ENCODE measurements around the gene FAM171A1.

FAM171A1 gene

GRCh38 chr10:15236340-15236739, 134.7 kb downstream of the FAM171A1 start:
- no peaks in the 10 kb centered on the region for H3F3A ChIP-seq (ENCODE audit: insufficient read depth, low read length)
- no peak overlapping the region for H3K4me3 ChIP-seq (ENCODE audit: low read depth, low read length, poor library complexity, severe bottlenecking)
- H3K27me3 ChIP-seq (ENCODE audit: insufficient read depth, low read length): no peaks in the 10 kb centered on the region
- no peaks in the 10 kb centered on the region for H3K36me3 ChIP-seq (ENCODE audit: insufficient read depth, low read length)
- H3K9me3 ChIP-seq (ENCODE audit: low read length): no peaks in the 10 kb centered on the region
- no peak overlapping the region for H3K27ac ChIP-seq (ENCODE audit: low read depth, low read length, poor library complexity, severe bottlenecking)
- H3K79me2 ChIP-seq (ENCODE audit: insufficient read depth, low read length): no peaks in the 10 kb centered on the region
- no peaks in the 10 kb centered on the region for H4K20me1 ChIP-seq (ENCODE audit: insufficient read depth, low read length)
- TF ChIP-seq CTCF (IDR thresholded peaks at IDR 0.05; ENCODE audit: low read length): no peak
- no peak for TF ChIP-seq EZH2 (IDR thresholded peaks at IDR 0.05; ENCODE audit: borderline replicate concordance, low read length)
- H2AFZ ChIP-seq (ENCODE audit: low read length): no peak overlapping the region
- H3K4me1 ChIP-seq (ENCODE audit: insufficient read depth, low read length, severe bottlenecking): no peaks in the 10 kb centered on the region
- H3K9ac ChIP-seq (ENCODE audit: low read length): no peak overlapping the region
- H3K4me2 ChIP-seq (ENCODE audit: low read length): no peak overlapping the region
- no peaks in the 10 kb centered on the region for H3K9me2 ChIP-seq (ENCODE audit: low read depth, low read length)

- H3K9ac ChIP-seq (ENCODE audit: low read length): no peak overlapping the region
- H2AFZ ChIP-seq (ENCODE audit: low read length): no peak overlapping the region
- H3F3A ChIP-seq (ENCODE audit: insufficient read depth, low read length): no peaks in the 10 kb centered on the region
- H4K20me1 ChIP-seq (ENCODE audit: insufficient read depth, low read length): no peaks in the 10 kb centered on the region
- TF ChIP-seq CTCF (IDR thresholded peaks at IDR 0.05; ENCODE audit: low read length): no peak
- TF ChIP-seq EZH2 (IDR thresholded peaks at IDR 0.05; ENCODE audit: borderline replicate concordance, low read length): no peak
- H3K9me3 ChIP-seq (ENCODE audit: low read length): no peaks in the 10 kb centered on the region
- no peaks in the 10 kb centered on the region for H3K9me2 ChIP-seq (ENCODE audit: low read depth, low read length)
- no peak overlapping the region for H3K27ac ChIP-seq (ENCODE audit: low read depth, low read length, poor library complexity, severe bottlenecking)
- no peaks in the 10 kb centered on the region for H3K4me1 ChIP-seq (ENCODE audit: insufficient read depth, low read length, severe bottlenecking)
- H3K27me3 ChIP-seq (ENCODE audit: insufficient read depth, low read length): no peaks in the 10 kb centered on the region
- H3K36me3 ChIP-seq (ENCODE audit: insufficient read depth, low read length): no peaks in the 10 kb centered on the region
- H3K4me2 ChIP-seq (ENCODE audit: low read length): no peak overlapping the region
- H3K4me3 ChIP-seq (ENCODE audit: low read depth, low read length, poor library complexity, severe bottlenecking): no peak overlapping the region
- no peaks in the 10 kb centered on the region for H3K79me2 ChIP-seq (ENCODE audit: insufficient read depth, low read length)
These were observed 138.8 kb downstream of the FAM171A1 start for GRCh38 chr10:15232279-15232678.

- Histone ChIP-seq H3K4me2 (ENCODE audit: low read length) (no peak overlapping the region), H3K9ac (ENCODE audit: low read length) (no peak overlapping the region), H3K9me2 (ENCODE audit: low read depth, low read length) (no peaks in the 10 kb centered on the region), H3K9me3 (ENCODE audit: low read length) (no peaks in the 10 kb centered on the region), H3F3A (ENCODE audit: insufficient read depth, low read length) (no peaks in the 10 kb centered on the region), H4K20me1 (ENCODE audit: insufficient read depth, low read length) (no peaks in the 10 kb centered on the region), H3K36me3 (ENCODE audit: insufficient read depth, low read length) (no peaks in the 10 kb centered on the region), H3K27me3 (ENCODE audit: insufficient read depth, low read length) (no peaks in the 10 kb centered on the region), H3K4me3 (ENCODE audit: low read depth, low read length, poor library complexity, severe bottlenecking) (no peak overlapping the region), H3K27ac (ENCODE audit: low read depth, low read length, poor library complexity, severe bottlenecking) (no peak overlapping the region), H3K4me1 (ENCODE audit: insufficient read depth, low read length, severe bottlenecking) (no peaks in the 10 kb centered on the region), H3K79me2 (ENCODE audit: insufficient read depth, low read length) (no peaks in the 10 kb centered on the region), H2AFZ (ENCODE audit: low read length) (no peak overlapping the region)
- no peak for TF ChIP-seq CTCF (IDR thresholded peaks at IDR 0.05; ENCODE audit: low read length)
- TF ChIP-seq EZH2 (IDR thresholded peaks at IDR 0.05; ENCODE audit: borderline replicate concordance, low read length): no peak
These were observed 139.7 kb downstream of the FAM171A1 start for GRCh38 chr10:15231426-15231825.

Data from OCI-LY1 (cell line).